Measurements from ENCODE around the gene MFSD6. TPM values are rescaled to one million over a fixed set of nuclear protein-coding genes. Genes with fewer than 3 reads are reported as not detected.
A peak's percentile ranks its signal among the peaks of the same experiment; 100 is the strongest.

The MFSD6 gene
- polyA plus RNA-seq, 1 of the 3 experiments (the other 2 are of a cell fraction) = 15.1 TPM

- TF ChIP-seq POLR2AphosphoS5 (IDR thresholded peaks at IDR 0.05; ENCODE audit: low read depth, low read length) = no peak
- TF ChIP-seq, protein P1, sequence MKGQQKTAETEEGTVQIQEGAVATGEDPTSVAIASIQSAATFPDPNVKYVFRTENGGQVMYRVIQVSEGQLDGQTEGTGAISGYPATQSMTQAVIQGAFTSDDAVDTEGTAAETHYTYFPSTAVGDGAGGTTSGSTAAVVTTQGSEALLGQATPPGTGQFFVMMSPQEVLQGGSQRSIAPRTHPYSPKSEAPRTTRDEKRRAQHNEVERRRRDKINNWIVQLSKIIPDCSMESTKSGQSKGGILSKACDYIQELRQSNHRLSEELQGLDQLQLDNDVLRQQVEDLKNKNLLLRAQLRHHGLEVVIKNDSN (IDR thresholded peaks at IDR 0.05; ENCODE audit: borderline replicate concordance, low read depth) = no peak
- TF ChIP-seq, protein P2, sequence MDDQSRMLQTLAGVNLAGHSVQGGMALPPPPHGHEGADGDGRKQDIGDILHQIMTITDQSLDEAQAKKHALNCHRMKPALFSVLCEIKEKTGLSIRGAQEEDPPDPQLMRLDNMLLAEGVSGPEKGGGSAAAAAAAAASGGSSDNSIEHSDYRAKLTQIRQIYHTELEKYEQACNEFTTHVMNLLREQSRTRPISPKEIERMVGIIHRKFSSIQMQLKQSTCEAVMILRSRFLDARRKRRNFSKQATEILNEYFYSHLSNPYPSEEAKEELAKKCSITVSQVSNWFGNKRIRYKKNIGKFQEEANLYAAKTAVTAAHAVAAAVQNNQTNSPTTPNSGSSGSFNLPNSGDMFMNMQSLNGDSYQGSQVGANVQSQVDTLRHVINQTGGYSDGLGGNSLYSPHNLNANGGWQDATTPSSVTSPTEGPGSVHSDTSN (IDR thresholded peaks at IDR 0.05) = no peak
These were observed 33.4 kb downstream of the MFSD6 start (continued) for GRCh38 chr2:190441564-190441963.

DNA sequence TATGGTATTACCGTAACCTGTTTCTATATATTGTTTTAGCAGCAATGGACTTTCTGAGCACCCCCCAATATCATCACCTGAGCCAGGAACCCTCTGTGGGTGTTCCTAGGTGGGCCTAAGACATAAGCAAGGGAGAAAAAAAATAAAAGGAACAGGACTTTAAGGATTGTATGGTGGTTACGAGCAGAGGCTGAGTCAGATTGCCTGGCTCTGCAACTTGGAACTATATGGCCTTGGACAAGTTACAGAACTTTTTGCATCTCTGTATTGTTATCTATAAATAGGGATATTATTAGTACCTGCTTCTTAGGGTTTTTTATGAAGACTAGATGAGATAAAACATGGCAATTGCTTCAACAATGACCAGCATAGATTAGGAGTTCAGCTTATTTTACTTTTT is 34.9 kb downstream of the MFSD6 start:
- Histone ChIP-seq H2AFZ (ENCODE audit: low read depth) (no peak overlapping the region), H3K4me1 (ENCODE audit: control insufficient read depth in 1 of 2, insufficient read depth in 2 of 2, low read depth in 1 of 2, low read length in 1 of 2) (peaks cover 0 to 25% of the 10 kb centered on the region in 2 experiments; a peak in 2 of 4 replicates), H3K4me3 (ENCODE audit: low read depth in 2 of 2, low read length in 1 of 2) (no peak overlapping the region), H3K27me3 (ENCODE audit: insufficient read depth) (no peaks in the 10 kb centered on the region), H4K20me1 (ENCODE audit: insufficient read depth) (no peaks in the 10 kb centered on the region), H3K9me2 (no peaks in the 10 kb centered on the region), H3K4me2 (no peak overlapping the region), H3K9me3 (no peaks in the 10 kb centered on the region), H3K79me2 (ENCODE audit: insufficient read depth) (no peaks in the 10 kb centered on the region), H3K9ac (no peak overlapping the region), H3F3A (replicated peaks; ENCODE audit: insufficient read depth) (no peaks in the 10 kb centered on the region), H3K36me3 (replicated peaks in 1 of 2; ENCODE audit: control insufficient read depth in 1 of 2, insufficient read depth in 2 of 2, low read length in 1 of 2) (no peaks in the 10 kb centered on the region), H3K27ac (ENCODE audit: low read depth in 2 of 2, low read length in 1 of 2) (peak overlapping the region in 1 of 2 experiments; percentile 4; a peak in 1 of 4 replicates)
- ChIA-PET POLR2A (no interaction called here), CTCF (no interaction called here)
- no peak for DNase-seq
- WGBS (ENCODE audit: low lambda C conversion rate) = 88% methylated on average over 2 of the region's 2 CpGs
- no peak for TF ChIP-seq JUND (IDR thresholded peaks at IDR 0.05)
- TF ChIP-seq CTCF (IDR thresholded peaks at IDR 0.05) = no peak
- TF ChIP-seq RCOR1 (IDR thresholded peaks at IDR 0.05; ENCODE audit: low read length) = no peak
- no peak for TF ChIP-seq MEF2A (IDR thresholded peaks at IDR 0.05; ENCODE audit: borderline replicate concordance, low read depth)
- no peak for TF ChIP-seq RXRA (IDR thresholded peaks at IDR 0.05; ENCODE audit: borderline replicate concordance, low read depth)
- TF ChIP-seq SIN3A (IDR thresholded peaks at IDR 0.05; ENCODE audit: borderline replicate concordance, low read depth, low read length) = no peak
- TF ChIP-seq IRF3 (IDR thresholded peaks at IDR 0.05; ENCODE audit: low read depth, low read length) = no peak
- TF ChIP-seq MAX (IDR thresholded peaks at IDR 0.05; ENCODE audit: low read depth) = no peak
- TF ChIP-seq TCF12 (IDR thresholded peaks at IDR 0.05) = no peak
- TF ChIP-seq, protein P2 (IDR thresholded peaks at IDR 0.05) = no peak
